Measurements from ENCODE around the gene COL8A2.

COL8A2 gene

GRCh38 chr1:36087233-36088123, 37.5 kb downstream of the COL8A2 start:
- Histone ChIP-seq H3K27me3 (ENCODE audit: insufficient read depth, low read depth) (no peaks in the 10 kb centered on the region), H3K36me3 (ENCODE audit: insufficient read depth) (no peaks in the 10 kb centered on the region), H3K79me2 (ENCODE audit: insufficient read depth, low read depth) (peaks cover 23% of the 10 kb centered on the region; the same call in 1 of the 2 replicates), H4K20me1 (ENCODE audit: insufficient read depth) (no peaks in the 10 kb centered on the region), H3K4me1 (ENCODE audit: low read depth, poor library complexity, severe bottlenecking) (peaks cover 10% of the 10 kb centered on the region), H2AFZ (ENCODE audit: low read depth) (peak overlapping the region; percentile 99), H3K4me2 (0 out of 2 replicates have a peak overlapping the region, but pooled peaks have one; percentile 82), H3K4me3 (IDR thresholded peaks at IDR 0.05; ENCODE audit: insufficient read depth, low read depth, low read length) (no peak overlapping the region), H3K9ac (no peak overlapping the region), H3K27ac (no peak overlapping the region)
- TF ChIP-seq, protein P1, sequence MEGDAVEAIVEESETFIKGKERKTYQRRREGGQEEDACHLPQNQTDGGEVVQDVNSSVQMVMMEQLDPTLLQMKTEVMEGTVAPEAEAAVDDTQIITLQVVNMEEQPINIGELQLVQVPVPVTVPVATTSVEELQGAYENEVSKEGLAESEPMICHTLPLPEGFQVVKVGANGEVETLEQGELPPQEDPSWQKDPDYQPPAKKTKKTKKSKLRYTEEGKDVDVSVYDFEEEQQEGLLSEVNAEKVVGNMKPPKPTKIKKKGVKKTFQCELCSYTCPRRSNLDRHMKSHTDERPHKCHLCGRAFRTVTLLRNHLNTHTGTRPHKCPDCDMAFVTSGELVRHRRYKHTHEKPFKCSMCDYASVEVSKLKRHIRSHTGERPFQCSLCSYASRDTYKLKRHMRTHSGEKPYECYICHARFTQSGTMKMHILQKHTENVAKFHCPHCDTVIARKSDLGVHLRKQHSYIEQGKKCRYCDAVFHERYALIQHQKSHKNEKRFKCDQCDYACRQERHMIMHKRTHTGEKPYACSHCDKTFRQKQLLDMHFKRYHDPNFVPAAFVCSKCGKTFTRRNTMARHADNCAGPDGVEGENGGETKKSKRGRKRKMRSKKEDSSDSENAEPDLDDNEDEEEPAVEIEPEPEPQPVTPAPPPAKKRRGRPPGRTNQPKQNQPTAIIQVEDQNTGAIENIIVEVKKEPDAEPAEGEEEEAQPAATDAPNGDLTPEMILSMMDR (conservative IDR thresholded peaks at IDR 0.05; ENCODE audit: low read depth, low read length): no peak

- no peak overlapping the region for H2AFZ ChIP-seq (ENCODE audit: low read depth)
- no peak overlapping the region for H3K4me2 ChIP-seq
- no peaks in the 10 kb centered on the region for H4K20me1 ChIP-seq (ENCODE audit: insufficient read depth)
Measured at GRCh38 chr1:36086529-36087232, 38.3 kb downstream of the COL8A2 start.

DNA sequence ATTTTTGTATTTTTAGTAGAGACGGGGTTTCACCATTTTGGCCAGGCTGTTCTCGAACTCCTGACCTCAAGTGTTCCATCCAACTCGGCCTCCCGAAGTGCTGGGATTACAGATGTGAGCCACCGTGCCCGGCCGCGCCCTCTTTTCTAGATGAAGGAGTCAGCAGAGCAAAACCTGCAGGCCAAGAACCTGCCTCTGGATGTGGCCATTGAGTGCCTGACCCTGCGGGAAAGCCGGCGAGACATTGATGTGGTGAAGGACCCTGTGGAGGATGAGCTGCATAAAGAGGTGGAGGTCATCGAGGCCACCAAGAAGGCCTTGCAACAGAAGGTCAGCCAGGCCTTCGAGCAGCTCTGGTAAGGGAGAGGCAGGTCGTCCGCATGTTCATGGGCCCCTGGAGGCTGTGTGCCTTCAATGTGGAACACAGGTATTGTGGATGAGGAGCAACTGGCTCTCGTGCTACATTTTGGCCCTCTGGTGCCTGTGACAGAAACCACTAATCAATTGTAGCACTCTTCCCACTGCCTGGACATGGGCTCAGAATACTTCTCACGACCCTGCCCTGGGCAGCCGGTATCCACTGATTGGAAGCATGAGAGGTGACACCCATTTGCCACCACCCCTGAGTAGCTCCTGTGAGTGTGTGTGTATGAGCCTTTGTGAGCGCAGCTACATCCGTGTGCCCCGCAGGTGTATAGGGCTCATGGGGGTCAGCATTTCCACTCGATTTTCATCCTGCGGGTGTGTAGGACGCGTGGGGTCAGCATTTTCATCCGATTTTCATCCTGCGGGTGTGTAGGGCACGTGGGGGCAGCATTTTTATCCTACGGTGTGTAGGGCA, 39.1 kb downstream of the COL8A2 start:
- H3K4me2 ChIP-seq: no peak overlapping the region
- no peak overlapping the region for H3K9ac ChIP-seq
- no peak overlapping the region for H3K27ac ChIP-seq
- H3K4me1 ChIP-seq (ENCODE audit: low read depth, poor library complexity, severe bottlenecking): peaks cover 10% of the 10 kb centered on the region
- H3K79me2 ChIP-seq (ENCODE audit: insufficient read depth, low read depth): peaks cover 20% of the 10 kb centered on the region; the same call in 1 of the 2 replicates
- no peaks in the 10 kb centered on the region for H3K36me3 ChIP-seq (ENCODE audit: insufficient read depth)
- H2AFZ ChIP-seq (ENCODE audit: low read depth): no peak overlapping the region
- TF ChIP-seq, protein P1 (conservative IDR thresholded peaks at IDR 0.05; ENCODE audit: low read depth, low read length): no peak
- no peak overlapping the region for H3K4me3 ChIP-seq (IDR thresholded peaks at IDR 0.05; ENCODE audit: insufficient read depth, low read depth, low read length)
- no peaks in the 10 kb centered on the region for H3K27me3 ChIP-seq (ENCODE audit: insufficient read depth, low read depth)
- no peaks in the 10 kb centered on the region for H4K20me1 ChIP-seq (ENCODE audit: insufficient read depth)

More at GRCh38 chr1:36086529-36087232, 38.3 kb downstream of the COL8A2 start:
- Histone ChIP-seq H3K9ac (no peak overlapping the region), H3K4me3 (IDR thresholded peaks at IDR 0.05; ENCODE audit: insufficient read depth, low read depth, low read length) (no peak overlapping the region), H3K36me3 (ENCODE audit: insufficient read depth) (no peaks in the 10 kb centered on the region), H3K27ac (no peak overlapping the region), H3K4me1 (ENCODE audit: low read depth, poor library complexity, severe bottlenecking) (peaks cover 10% of the 10 kb centered on the region), H3K79me2 (ENCODE audit: insufficient read depth, low read depth) (peaks cover 23% of the 10 kb centered on the region; the same call in 1 of the 2 replicates), H3K27me3 (ENCODE audit: insufficient read depth, low read depth) (no peaks in the 10 kb centered on the region)
- TF ChIP-seq, protein P1 (conservative IDR thresholded peaks at IDR 0.05; ENCODE audit: low read depth, low read length): no peak

DNA sequence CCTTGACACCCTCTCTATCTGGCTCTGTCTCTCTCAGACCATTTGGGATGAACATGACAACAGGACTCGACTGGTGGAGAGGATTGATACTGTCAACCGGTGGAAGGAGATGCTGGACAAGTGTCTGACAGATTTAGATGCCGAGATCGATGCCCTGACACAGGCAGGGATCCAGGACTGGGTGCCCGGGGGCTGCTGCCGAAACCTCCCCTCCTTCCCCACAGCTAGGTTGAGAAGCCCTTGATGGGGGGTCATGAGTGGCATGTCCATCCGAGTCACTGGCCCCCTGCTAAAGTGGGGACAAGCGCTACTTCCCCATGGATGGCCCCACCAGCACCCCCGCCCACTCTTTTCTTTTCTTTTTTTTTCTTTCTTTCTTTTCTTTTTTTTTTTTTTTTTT, 39.9 kb downstream of the COL8A2 start:
- peaks cover 12% of the 10 kb centered on the region; the same call in 1 of the 2 replicates for H3K79me2 ChIP-seq (ENCODE audit: insufficient read depth, low read depth)

More for the DNA sequence above, 39.9 kb downstream of the COL8A2 start:
- TF ChIP-seq, protein P1 (conservative IDR thresholded peaks at IDR 0.05; ENCODE audit: low read depth, low read length): no peak
- H2AFZ ChIP-seq (ENCODE audit: low read depth): no peak overlapping the region
- no peaks in the 10 kb centered on the region for H3K27me3 ChIP-seq (ENCODE audit: insufficient read depth, low read depth)
- no peak overlapping the region for H3K9ac ChIP-seq
- H3K4me3 ChIP-seq (IDR thresholded peaks at IDR 0.05; ENCODE audit: insufficient read depth, low read depth, low read length): no peak overlapping the region
- H3K4me2 ChIP-seq: no peak overlapping the region
- H3K36me3 ChIP-seq (ENCODE audit: insufficient read depth): no peaks in the 10 kb centered on the region
- no peak overlapping the region for H3K27ac ChIP-seq
- H3K4me1 ChIP-seq (ENCODE audit: low read depth, poor library complexity, severe bottlenecking): peaks cover 8% of the 10 kb centered on the region
- H4K20me1 ChIP-seq (ENCODE audit: insufficient read depth): no peaks in the 10 kb centered on the region
